Measurements from ENCODE around the gene STK35. TPM values are rescaled to one million over a fixed set of nuclear protein-coding genes. Genes with fewer than 3 reads are reported as not detected.
A peak's percentile ranks its signal among the peaks of the same experiment; 100 is the strongest.

STK35 gene
- polyA plus RNA-seq, 3 donors, result 1.2 to 9.3 (median 2.0) TPM

DNA sequence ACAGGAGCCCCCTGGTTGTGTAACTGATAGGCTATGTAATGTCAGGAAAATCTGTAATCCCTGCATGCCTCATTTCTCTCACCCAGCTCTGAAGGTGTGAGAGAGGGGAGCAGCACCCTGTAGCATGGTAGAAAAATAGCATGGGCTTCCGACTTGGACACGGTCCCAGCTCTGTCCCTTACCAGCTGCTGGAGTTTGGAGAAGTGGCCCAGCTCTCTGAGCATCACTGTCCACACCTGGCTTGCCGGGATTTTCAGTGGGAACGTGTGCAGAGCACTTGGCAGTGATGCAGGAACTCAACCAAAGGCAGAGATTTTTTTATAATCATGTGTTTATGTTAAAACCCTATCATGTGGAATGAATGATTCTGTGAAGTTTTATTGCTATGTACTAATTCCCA lies 34.6 kb downstream of the STK35 start:
- H3K79me2 ChIP-seq (ENCODE audit: insufficient read depth, low read length), result peaks cover 29% of the 10 kb centered on the region
- no peaks in the 10 kb centered on the region for H3K27me3 ChIP-seq (ENCODE audit: control insufficient read depth in 2 of 2, insufficient read depth in 2 of 2, low read length in 2 of 2)
- no peaks in the 10 kb centered on the region for H3K9me3 ChIP-seq (replicated peaks in 1 of 2; ENCODE audit: control insufficient read depth in 1 of 2, insufficient read depth in 1 of 2, low read length in 2 of 2)
- intact Hi-C loops (cut with micrococcal nuclease), result no loop called here
- no peak overlapping the region for H3K27ac Mint-ChIP-seq
- peaks cover 98% of the 10 kb centered on the region for H4K20me1 ChIP-seq (ENCODE audit: insufficient read depth, low read length)
- WGBS (ENCODE audit: insufficient coverage), result 89% methylated on average over 2 of the region's 4 CpGs
- peaks cover 0 to 2% (median 0%) of the 10 kb centered on the region in 7 donors for H3K9me3 Mint-ChIP-seq
- H3K4me1 Mint-ChIP-seq, result peaks cover 8% of the 10 kb centered on the region
- peaks cover 15 to 27% of the 10 kb centered on the region in 2 donors for H3K36me3 Mint-ChIP-seq
- DNase-seq, result no peak
- H3K36me3 ChIP-seq (replicated peaks in 1 of 2; ENCODE audit: control insufficient read depth in 1 of 2, insufficient read depth in 2 of 2, low read length in 2 of 2), result peaks cover 0 to 50% of the 10 kb centered on the region in 2 donors
- H3K4me2 ChIP-seq (replicated peaks; ENCODE audit: extremely low read depth, low read length, poor library complexity, severe bottlenecking), result no peak overlapping the region
- H3K27ac ChIP-seq (ENCODE audit: low read depth in 1 of 2, low read length in 2 of 2), result no peak overlapping the region
- H2AFZ ChIP-seq (ENCODE audit: insufficient read depth, low read depth, low read length, poor library complexity, severe bottlenecking), result no peak overlapping the region
- H3K4me3 ChIP-seq (replicated peaks in 1 of 3; ENCODE audit: low read depth in 2 of 3, low read length in 3 of 3), result no peak overlapping the region
- TF ChIP-seq, protein P1, sequence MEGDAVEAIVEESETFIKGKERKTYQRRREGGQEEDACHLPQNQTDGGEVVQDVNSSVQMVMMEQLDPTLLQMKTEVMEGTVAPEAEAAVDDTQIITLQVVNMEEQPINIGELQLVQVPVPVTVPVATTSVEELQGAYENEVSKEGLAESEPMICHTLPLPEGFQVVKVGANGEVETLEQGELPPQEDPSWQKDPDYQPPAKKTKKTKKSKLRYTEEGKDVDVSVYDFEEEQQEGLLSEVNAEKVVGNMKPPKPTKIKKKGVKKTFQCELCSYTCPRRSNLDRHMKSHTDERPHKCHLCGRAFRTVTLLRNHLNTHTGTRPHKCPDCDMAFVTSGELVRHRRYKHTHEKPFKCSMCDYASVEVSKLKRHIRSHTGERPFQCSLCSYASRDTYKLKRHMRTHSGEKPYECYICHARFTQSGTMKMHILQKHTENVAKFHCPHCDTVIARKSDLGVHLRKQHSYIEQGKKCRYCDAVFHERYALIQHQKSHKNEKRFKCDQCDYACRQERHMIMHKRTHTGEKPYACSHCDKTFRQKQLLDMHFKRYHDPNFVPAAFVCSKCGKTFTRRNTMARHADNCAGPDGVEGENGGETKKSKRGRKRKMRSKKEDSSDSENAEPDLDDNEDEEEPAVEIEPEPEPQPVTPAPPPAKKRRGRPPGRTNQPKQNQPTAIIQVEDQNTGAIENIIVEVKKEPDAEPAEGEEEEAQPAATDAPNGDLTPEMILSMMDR (IDR thresholded peaks at IDR 0.05), result no peak
- H3K4me3 Mint-ChIP-seq, result no peak overlapping the region
- H3K4me1 ChIP-seq (ENCODE audit: control insufficient read depth in 1 of 2, insufficient read depth in 2 of 2, low read length in 2 of 2), result no peaks in the 10 kb centered on the region
- no peak overlapping the region for H3K9ac ChIP-seq (ENCODE audit: insufficient read depth, low read length, poor library complexity, severe bottlenecking)
- H3K27me3 Mint-ChIP-seq (ENCODE audit: low read depth in 3 of 3), result peaks cover 0 to 1% (median 0%) of the 10 kb centered on the region in 3 donors

DNA sequence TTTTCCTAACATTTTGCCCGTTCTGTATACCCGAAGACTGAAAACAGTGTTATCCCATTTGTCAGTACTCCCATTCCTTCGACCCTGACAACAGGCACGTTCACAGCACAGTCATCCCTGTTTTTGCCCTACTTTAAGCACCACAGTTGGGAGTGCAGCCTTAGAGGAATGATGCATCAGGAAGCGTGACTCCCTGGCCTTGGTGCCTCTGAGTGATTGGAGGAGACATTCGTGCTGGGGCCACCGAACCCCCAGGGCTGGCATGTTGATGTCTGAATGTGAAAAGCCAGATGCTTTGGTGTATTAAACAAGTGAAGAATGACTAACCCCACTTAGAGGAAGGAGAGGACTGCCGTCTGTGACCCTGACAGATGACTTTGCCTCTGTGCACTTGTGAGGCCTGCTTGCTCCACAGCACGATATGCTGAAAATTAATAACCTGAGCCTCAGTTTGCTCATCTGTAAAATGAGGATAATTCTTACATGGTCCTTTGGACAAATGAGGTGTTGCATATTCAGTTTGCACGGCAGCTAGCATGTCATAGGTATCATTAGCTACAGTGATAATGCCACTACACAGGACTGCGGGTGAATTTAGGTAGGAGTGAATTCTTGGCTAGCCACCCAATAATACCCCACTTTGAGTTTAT lies 36.0 kb downstream of the STK35 start:
- Histone ChIP-seq H3K4me1 (ENCODE audit: control insufficient read depth in 1 of 2, insufficient read depth in 2 of 2, low read length in 2 of 2) (no peaks in the 10 kb centered on the region), H2AFZ (ENCODE audit: insufficient read depth, low read depth, low read length, poor library complexity, severe bottlenecking) (no peak overlapping the region), H3K4me3 (replicated peaks in 1 of 3; ENCODE audit: low read depth in 2 of 3, low read length in 3 of 3) (no peak overlapping the region), H3K9ac (ENCODE audit: insufficient read depth, low read length, poor library complexity, severe bottlenecking) (no peak overlapping the region), H3K9me3 (replicated peaks in 1 of 2; ENCODE audit: control insufficient read depth in 1 of 2, insufficient read depth in 1 of 2, low read length in 2 of 2) (no peaks in the 10 kb centered on the region), H3K79me2 (ENCODE audit: insufficient read depth, low read length) (peaks cover 17% of the 10 kb centered on the region), H3K27ac (ENCODE audit: low read depth in 1 of 2, low read length in 2 of 2) (no peak overlapping the region), H3K4me2 (replicated peaks; ENCODE audit: extremely low read depth, low read length, poor library complexity, severe bottlenecking) (no peak overlapping the region), H3K36me3 (replicated peaks in 1 of 2; ENCODE audit: control insufficient read depth in 1 of 2, insufficient read depth in 2 of 2, low read length in 2 of 2) (peaks cover 0 to 56% of the 10 kb centered on the region in 2 donors), H3K27me3 (ENCODE audit: control insufficient read depth in 2 of 2, insufficient read depth in 2 of 2, low read length in 2 of 2) (no peaks in the 10 kb centered on the region), H4K20me1 (ENCODE audit: insufficient read depth, low read length) (peaks cover 98% of the 10 kb centered on the region)
- Mint-ChIP-seq H3K4me3 (no peak overlapping the region), H3K4me1 (peaks cover 4% of the 10 kb centered on the region), H3K36me3 (peaks cover 10 to 20% of the 10 kb centered on the region in 2 donors), H3K27me3 (ENCODE audit: low read depth in 3 of 3) (peaks cover 0 to 1% (median 0%) of the 10 kb centered on the region in 3 donors), H3K9me3 (peaks cover 0 to 2% (median 0%) of the 10 kb centered on the region in 7 donors), H3K27ac (peak overlapping the region in 2 of 7 donors; percentile 0 to 40)
- 89% methylated on average over 3 of the region's 11 CpGs for WGBS (ENCODE audit: insufficient coverage)
- intact Hi-C loops (cut with micrococcal nuclease), result no loop called here
- TF ChIP-seq, protein P1 (IDR thresholded peaks at IDR 0.05), result no peak
- DNase-seq, result no peak
